Measurements from ENCODE around the gene GP1BB.
"Not testable (repeated sequence)": the region's sequence is repeated elsewhere in the genome, so short reads cannot be mapped to it uniquely, and the experiment has no call there.

Gene GP1BB

GRCh38 chr22:19723232-19723982 lies at the start of gene GP1BB:
GP1BB (plus strand) TSS chr22:19723539; CDS start chr22:19723570, 31 bp downstream.
- DNase-seq, result no peak

- no peak for DNase-seq
Measured at GRCh38 chr22:19673660-19674059, 49.7 kb upstream of the GP1BB start.

GRCh38 chr22:19674129-19674928 lies 49.0 kb upstream of the GP1BB start:
- no peak for DNase-seq

GRCh38 chr22:19674929-19675253 lies 48.4 kb upstream of the GP1BB start:
- DNase-seq, result no peak

- no peak for DNase-seq
Measured at GRCh38 chr22:19675428-19675827, 47.9 kb upstream of the GP1BB start.

GRCh38 chr22:19676437-19676836 lies 46.9 kb upstream of the GP1BB start:
- DNase-seq, result not testable (repeated sequence)

- DNase-seq, result no peak
Measured at GRCh38 chr22:19678949-19679521, 44.3 kb upstream of the GP1BB start.

- DNase-seq, result no peak
Measured at GRCh38 chr22:19679522-19680101, 43.7 kb upstream of the GP1BB start.

GRCh38 chr22:19680287-19680881 lies 43.0 kb upstream of the GP1BB start:
- DNase-seq, result no peak

GRCh38 chr22:19680911-19681862 lies 42.2 kb upstream of the GP1BB start:
- no peak for DNase-seq

GRCh38 chr22:19681863-19682245 lies 41.5 kb upstream of the GP1BB start:
- no peak for DNase-seq

- DNase-seq, result no peak
Measured at GRCh38 chr22:19686946-19687345, 36.4 kb upstream of the GP1BB start.

- peak; percentile 47 for DNase-seq
Measured at GRCh38 chr22:19687561-19688300, 35.6 kb upstream of the GP1BB start.

- no peak for DNase-seq
Measured at GRCh38 chr22:19688301-19689290, 34.7 kb upstream of the GP1BB start.

- no peak for DNase-seq
Measured at GRCh38 chr22:19689408-19689807, 33.9 kb upstream of the GP1BB start.

- DNase-seq, result no peak
Measured at GRCh38 chr22:19691007-19691720, 32.2 kb upstream of the GP1BB start.

GRCh38 chr22:19691721-19692341 lies 31.5 kb upstream of the GP1BB start:
- DNase-seq, result no peak

GRCh38 chr22:19693581-19693980 lies 29.8 kb upstream of the GP1BB start:
- no peak for DNase-seq
